NAMALWA (cell line): ENCODE measurements around the gene COL18A1.
"Not testable (repeated sequence)": the region's sequence is repeated elsewhere in the genome, so short reads cannot be mapped to it uniquely, and the experiment has no call there.

Experiments
- DNase-seq: peaks from one replicate; pipeline ENCODE4 v3.0.0-alpha.2; 2015; ENCODE audit warnings: low spot score

The COL18A1 gene

DNA sequence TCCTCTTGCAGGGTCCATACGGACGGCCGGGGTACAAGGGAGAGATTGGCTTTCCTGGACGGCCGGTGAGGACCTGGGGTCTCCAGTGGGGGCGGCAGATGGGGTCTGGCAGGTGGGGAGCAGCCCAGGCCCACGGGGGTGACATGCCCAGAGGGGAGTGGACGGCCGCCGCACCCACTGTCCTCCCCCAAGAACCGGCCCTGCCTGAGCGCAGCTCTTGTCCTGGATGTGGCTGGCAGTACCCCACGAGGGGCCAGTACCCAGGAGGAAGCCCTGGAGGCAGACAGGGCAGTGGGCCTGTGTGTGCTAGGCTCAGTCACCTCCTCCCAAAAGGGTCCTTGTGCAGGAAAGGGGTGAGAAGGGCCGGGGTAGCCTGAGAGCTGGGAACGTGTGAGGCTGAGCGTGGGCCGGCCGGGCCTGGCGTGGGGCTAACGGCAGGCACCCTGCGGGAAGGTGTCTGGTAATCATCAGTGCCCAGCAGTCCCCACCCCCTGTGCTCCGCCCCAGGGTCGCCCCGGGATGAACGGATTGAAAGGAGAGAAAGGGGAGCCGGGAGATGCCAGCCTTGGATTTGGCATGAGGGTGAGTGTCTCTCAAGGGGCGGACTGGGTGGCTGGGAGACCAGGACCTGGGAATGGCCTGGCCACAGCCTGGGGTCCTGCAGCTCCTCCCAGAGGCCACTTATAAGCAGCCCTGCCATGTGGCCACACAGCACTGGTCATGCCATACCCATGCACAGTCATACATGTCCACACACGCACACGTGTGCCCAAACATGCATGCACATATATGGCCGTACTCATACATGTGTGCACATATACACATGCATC is 90.1 kb downstream of the COL18A1 start:
- DNase-seq: no peak

DNA sequence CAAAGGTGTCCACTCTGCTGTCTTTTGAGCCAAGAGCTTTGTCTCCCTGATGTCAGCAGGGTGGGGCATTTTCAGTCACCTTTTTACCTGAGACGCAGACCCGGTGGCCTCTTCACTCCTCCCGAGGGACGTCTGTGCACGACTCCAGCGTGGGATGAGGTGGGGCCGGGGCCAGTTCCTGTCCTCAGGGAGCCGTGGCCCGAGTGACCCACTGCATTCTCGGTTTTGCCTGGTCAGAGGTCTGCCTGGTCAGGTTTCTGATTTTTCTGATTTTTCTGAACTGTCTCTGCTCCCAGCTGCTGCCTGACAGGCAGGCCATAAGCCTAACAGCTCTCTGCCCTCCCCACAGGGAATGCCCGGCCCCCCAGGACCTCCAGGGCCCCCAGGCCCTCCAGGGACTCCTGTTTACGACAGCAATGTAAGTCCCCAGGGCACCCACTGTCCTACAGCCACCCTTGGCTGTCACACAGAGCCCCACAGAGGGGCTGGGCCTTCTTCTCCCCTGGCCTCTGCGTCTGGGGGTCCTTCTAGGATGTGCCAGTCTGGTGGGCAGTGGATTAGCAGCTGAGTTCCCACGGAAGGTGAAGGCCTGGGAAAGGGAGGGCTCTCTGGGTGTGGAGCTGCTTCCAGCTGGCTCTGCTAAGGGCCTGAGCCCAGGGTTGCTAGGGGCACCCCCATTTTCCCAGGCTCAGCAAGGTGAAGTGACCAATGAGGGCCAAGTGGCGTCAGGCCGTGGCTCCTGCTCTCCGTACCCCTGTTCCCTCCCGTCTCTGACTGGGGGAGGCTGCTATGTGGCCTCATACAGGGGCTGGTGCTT is 91.4 kb downstream of the COL18A1 start:
- DNase-seq: no peak

DNA sequence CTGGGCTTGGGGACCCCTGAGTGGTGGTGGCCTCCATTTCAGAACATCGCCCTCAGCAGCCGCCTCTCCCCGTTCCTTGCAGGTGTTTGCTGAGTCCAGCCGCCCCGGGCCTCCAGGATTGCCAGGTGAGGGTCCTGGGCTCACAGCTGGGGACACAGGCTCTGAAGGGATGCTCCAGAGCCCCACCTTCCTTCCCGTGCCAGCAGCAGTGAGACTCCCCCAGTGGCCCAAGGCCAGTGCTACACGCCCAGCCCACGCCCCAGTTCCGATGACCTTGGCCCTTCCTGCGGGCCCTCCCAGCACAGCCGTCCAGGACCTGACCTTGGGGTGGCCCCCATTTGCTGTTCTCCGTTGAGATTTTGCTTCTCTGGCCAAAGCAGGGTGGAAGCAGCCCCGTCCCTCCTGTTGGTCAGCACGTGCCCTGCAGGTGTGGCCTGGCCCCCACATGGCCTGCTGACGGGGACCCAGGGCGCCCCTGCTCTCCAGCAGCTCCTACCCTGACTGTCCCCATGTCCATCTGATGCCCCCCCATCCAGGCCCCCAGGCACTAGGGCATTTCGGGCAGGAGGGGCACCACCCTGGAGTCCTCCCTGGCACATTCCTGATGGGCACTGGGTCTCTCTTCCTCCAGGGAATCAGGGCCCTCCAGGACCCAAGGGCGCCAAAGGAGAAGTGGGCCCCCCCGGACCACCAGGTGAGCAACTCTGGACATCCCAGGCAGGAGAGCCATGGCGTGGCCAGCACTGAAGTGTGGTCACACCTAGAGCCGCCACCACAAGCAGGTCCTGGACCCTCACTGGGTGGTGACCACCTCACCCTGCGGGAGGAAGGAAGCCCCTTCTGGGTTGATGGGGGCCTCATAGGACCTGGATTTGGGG is 92.2 kb downstream of the COL18A1 start:
- no peak for DNase-seq

DNA sequence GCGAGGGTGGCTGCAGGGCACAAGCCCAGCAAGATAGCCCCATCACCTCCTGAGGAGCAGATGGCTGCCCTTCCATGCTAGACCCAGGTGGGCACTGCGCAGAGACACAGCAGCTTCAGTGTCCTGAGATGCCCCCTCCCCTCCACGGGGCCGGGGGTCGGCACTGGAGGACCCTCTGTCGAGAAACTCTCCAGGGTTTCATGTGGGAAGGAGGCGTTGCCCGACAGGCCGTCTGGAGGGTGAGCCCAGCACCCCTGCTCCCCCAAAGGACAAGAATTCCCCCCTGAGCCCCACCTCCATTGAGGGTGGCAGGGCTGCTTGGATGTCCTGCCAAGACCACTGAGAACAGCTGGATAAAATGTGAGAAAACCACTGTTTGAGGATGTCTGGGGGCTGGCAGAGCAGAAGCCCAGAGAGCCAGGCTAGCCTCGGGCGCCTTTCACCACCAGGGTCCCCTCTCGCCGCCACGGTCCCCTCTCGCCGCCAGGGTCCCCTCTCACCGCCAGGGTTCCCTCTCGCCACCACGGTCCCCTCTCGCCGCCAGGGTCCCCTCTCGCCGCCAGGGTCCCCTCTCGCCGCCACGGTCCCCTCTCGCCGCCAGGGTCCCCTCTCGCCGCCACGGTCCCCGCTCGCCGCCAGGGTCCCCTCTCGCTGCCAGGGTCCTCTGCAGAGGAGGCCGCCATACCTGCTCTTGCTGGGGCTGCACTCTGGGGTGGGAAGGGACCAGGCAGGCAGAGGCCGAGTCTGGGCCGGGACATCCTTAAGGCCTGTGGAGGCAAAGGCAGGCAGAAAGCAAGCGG is 93.1 kb downstream of the COL18A1 start:
- DNase-seq: no peak

DNA sequence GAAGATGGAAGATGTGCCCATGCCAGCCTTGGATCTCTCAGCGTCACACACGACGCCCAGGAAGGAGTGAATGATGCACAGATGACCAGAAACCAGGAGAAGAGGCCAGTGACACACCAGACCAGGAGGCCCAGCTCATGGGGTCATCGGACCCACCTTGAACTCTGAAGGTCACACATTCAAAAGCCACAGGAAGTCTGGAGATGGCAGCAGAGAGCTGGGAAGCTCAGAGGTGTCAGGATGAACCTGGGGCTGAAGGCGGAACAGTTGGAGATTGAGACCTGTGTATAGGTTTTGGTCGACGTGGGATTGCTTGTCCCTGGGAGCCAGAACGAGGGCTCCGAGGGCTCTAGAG is 93.7 kb downstream of the COL18A1 start:
- DNase-seq: no peak

DNA sequence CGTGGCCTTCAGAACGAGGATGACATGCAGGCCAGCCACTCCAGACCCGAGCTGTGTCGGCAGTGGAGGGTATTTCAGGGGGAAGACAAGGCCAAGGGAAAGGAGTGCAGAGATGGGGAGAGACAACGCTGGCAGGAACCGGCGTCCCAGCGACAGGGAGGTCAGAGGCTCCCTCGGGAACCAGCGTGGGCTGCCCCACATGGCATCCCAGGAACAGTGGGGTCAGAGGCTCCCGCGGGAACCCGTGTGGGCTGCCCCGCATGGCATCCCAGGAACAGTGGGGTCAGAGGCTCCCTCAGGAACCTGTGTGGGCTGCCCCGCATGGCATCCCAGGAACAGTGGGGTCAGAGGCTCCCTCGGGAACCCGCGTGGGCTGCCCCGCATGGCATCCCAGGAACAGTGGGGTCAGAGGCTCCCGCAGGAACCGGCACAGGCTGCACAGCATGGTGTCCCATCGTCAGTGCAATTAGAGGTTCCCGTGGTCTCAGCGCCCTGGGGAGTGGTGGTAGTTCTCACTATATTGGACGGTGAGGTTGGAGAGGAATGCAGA is 94.3 kb downstream of the COL18A1 start:
- no peak for DNase-seq

DNA sequence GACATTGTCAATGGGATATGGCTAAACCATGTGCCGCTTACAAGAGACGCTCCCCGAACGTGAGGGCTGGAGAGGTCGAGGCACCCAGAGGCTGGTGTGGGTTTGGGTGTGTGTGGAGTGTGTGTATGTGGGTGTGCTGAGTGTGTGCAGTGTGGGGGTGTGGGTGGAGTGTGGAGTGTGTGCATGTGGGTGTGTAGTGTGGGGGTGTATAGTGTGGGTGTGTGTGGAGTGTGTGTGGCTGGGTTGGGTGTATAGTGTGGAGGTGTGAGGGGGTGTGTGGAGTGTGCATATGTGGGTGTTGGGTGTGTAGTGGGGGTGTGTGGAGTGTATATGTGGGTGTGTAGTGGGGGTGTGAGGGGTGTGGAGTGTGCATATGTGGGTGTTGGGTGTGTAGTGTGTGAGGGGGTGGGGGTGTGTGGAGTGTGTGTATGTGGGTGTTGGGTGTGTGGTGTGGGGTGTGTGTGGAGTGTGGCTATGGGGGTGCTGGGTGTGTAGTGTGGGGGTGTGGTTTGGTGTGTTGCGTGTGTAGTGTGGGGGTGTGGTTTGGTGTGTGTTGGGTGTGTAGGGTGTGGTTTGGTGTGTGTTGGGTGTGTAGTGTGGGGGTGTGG is 95.1 kb downstream of the COL18A1 start:
- no peak for DNase-seq

DNA sequence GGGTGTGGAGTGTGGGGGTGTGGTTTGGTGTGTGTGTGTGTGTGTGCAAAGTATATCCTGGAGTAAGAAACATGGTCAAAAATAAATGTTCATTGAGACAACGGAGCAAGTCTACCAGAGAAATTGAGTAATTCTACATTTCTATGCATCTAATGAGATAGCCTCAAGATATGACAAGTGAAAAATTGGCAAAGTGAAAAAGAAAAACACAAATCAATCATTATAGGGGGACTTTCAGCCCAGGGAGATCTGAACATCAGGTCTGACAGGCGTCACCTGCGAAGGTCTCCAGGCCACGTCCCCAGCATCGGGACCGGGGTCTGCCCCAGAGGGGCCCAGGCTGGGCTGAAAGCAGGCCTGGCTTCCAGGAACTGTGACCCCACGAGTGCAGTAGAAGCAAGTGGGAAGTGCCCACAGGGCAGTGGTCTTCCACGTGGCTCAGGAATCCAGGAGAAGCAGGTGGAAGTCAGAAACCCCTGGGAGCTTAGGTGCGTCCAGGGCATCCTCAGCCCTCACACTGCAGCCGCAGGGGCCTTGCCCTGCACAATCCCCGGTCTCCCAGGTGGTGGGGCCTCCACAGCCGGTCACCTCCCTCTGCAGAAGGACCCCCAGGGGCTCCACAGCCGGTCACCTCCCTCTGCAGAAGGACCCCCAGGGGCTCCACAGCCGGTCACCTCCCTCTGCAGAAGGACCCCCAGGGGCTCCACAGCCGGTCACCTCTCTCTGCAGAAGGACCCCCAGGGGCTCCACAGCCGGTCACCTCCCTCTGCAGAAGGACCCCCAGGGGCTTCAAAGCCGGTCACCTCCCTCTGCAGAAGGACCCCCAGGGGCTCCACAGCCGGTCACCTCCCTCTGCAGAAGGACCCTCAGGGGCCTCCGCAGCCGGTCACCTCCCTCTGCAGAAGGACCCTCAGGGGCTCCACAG is 96.4 kb downstream of the COL18A1 start:
- peak; percentile 38 for DNase-seq

DNA sequence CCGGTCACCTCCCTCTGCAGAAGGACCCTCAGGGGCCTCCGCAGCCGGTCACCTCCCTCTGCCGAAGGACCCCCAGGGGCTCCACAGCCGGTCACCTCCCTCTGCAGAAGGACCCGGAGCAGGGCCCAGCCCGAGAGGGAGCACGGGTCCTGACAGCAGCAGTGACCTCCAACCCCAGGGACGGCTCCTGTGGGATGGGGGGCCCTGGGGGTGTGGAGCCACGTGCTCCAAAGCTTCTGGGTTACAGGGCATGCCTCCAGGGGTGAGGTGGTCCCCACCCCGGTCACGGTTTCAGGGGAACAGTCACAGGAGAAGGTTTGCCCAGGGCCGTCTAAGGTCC is 97.0 kb downstream of the COL18A1 start:
- no peak for DNase-seq

DNA sequence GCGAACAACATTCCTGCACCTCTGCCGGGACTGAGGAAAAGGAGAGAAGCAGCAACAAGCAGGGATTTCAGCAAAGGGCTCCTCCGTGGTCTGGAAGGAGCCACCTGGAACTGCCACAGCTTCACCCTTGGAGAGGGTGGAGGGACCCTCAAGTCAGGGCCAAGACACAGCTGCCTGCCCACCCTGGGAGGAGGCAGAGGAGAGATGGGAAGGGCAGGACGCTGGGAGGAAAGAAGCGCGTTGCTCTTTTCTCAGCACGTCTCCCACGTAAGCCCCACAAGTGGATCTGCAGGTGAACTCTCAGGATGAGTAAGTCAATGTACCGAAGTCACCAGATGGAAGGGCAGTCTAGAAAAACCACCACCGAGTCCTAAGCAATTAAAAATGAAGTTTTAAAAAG is 97.6 kb downstream of the COL18A1 start:
- no peak for DNase-seq

DNA sequence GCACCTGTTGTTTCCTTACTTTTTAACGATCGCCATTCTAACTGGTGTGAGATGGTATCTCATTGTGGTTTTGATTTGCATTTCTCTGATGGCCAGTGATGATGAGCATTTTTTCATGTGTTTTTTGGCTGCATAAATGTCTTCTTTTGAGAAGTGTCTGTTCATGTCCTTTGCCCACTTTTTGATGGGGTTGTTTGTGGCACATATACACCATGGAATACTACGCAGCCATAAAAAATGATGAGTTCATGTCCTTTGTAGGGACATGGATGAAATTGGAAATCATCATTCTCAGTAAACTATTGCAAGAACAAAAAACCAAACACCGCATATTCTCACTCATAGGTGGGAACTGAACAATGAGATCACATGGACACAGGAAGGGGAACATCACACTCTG is 98.3 kb downstream of the COL18A1 start:
- not testable (repeated sequence) for DNase-seq

DNA sequence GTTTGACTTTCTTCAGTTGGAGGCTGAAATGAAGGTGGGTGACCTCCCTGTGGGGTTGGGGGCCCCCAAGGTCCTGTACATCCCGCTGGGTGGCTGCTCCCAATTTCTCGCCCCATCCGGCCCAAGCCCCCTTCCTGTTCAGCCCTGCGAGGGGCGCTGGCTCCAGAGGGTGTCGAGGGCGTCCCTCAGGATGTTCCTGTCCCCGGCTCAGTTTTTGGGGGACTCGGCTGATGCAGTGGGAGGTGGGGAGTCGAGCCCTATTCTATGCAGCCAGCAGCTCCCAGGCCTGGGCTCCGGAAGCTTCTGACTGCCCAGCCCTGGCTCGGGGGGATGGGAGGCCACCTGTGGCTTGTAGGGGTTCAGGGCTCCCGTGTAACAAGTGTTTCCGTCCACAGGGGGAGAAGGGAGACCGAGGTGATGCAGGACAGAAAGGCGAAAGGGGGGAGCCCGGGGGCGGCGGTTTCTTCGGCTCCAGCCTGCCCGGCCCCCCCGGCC is 99.1 kb downstream of the COL18A1 start:
- no peak for DNase-seq

DNA sequence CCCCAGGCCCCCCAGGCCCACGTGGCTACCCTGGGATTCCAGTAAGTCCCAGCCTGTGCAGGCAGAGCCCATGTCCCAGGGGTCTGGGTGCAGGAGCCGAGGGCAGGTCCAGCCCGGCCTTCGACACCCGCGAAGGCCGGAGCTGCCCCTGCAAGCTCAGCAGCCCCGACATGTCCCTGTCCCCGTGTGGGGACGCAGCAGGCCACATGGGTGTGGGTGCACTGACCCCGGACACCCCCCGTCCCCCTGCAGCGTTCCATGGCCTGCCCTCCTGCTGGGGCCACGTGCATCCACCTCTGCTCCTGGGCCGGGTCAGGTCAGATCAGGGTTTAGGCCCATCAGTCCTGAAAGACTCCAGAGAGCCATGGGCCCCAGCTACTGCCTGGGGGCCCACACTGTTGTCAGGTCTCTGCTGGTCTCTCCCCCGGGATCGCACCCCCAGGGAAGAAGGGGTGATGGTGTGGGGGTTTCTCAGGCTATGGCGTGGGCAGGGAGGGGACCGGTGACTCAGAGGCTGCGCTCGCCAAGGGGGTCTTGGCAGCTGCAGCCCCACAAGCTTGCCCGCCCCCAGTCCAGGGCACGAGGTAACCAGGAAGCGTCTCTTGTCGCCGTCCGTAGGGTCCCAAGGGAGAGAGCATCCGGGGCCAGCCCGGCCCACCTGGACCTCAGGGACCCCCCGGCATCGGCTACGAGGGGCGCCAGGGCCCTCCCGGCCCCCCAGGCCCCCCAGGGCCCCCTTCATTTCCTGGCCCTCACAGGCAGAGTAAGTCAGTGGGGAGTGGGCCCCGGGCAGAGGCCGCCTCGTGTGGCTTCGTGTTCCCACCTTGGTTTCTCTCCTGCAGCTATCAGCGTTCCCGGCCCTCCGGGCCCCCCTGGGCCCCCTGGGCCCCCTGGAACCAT is 99.8 kb downstream of the COL18A1 start:
- no peak for DNase-seq

DNA sequence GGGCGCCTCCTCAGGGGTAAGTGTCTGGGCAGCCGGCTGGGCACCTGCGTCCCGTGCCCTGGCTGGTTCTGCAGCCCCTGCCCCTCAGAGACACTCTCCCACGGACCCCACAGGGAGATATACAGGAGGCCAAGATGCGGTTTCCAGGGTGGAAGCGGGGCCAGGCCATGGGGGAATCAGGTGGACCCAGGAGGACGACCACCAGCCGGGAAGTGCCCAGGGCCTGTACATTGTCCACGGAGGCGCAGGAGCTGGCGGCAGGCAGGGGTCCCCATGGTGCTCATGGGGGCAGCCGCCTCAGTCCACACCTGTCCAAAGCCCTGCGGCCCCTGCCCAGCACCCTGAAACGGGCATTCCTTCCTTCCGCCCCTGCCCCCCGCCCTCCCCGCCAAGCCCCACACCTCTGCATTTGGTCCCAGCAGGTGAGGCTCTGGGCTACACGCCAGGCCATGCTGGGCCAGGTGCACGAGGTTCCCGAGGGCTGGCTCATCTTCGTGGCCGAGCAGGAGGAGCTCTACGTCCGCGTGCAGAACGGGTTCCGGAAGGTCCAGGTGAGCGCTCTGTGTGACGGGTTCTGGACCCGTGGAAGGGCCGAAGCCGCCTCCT is 100.6 kb downstream of the COL18A1 start:
- DNase-seq: no peak

DNA sequence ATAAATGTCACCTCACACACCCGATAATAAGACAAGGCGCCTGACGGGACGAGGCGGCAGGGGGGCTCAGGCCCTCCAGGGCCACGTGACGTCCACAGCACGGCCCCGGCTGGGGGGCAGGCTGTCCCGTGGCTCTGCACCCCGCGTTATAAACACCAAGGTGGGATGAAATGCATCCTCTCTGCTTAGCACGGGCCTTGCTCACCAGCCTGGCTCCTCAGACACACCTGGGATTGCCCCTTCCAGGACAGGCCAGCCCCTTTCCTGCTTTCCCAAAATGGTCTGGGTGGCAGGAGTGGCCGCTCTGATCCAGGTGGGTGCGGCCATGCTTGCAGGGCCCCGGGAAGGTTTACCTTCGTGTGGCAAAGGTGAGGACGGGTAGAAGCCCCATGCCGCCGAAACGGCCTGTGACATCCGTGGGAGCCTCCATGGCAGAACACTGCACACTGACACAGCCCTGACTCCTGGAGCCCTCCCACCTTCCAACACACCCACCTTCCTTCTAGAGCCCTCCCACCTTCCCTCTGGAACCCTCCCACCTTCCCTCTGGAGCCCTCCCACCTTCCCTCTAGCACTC is 101.4 kb downstream of the COL18A1 start:
- DNase-seq: no peak

DNA sequence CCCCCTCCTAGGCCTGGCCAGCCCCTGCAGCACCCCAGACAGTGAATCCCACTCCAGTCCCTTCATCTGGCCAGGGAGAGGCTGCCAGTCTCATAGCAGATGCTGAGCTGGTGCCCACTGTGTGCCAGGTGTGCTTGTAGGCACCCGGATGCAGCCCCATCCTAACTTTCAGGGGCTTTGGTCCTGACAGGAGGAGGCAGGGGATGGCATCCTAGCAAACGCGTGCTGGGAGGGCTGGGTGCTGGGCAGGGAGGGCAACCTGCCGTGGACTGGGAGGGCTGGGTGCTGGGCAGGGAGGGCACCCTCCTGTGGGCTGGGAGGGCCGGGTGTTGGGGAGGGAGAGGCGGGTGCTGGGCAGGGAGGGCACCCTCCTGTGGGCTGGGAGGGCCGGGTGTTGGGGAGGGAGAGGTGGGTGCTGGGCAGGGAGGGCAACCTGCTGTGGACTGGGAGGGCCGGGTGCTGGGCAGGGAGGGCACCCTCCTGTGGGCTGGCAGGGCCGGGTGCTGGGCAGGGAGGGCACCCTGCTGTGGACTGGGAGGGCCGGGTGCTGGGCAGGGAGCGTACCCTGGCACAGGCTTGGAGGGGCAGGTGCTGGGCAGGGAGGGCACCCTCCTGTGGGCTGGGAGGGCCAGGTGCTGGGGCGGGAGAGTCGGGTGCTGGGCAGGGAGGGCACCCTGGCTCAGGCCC is 102.0 kb downstream of the COL18A1 start:
- DNase-seq: no peak

DNA sequence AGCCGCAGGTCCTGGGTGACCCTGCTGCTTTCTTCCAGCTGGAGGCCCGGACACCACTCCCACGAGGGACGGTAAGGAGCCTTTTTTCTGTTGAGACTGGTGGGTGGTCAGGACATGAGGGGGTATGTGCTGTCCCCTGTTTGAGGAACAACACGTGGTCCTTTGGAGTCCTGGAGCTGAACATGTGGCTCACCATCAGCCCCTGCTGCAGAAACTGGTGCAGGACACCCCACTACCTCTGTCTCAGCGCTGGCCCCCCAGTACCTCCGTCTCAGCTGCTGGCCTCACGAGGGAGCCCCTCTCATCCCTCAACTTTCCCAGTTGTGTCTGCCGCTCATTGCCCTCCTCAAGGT is 102.5 kb downstream of the COL18A1 start:
- DNase-seq: no peak
